ENCODE data around the gene CTDNEP1.

DNA sequence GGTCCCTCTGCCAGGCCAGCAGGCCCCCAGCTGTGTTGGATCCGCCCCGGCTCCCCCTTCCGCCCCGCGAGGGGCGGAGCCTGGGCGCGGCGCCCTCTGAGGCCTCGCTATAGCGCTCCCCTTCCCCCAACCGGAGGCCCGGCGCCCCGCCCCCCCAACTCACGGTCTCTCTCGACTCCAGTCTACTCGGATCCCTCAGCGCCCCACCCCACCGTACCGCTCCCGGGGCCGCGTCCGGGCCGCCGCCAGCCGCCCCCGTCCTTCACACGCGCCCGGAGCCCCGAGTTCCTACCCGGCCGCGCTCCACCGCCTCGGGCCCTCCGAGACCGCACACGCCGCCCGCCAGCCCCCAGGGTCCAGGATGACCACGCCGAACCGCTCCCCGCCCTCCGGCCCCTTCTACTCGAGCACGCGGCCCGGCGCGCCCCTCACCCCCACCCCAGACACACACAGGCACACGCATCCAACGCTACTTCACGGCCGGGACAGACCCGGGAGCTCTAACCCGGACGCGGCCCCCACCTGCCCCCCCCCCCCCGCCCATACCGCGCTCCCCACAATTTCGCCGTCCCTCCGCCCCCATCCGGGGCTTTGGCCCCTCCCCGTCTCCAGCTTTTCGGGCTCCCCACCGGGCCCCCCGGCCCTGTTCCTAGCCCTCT, 13.6 kb downstream of the CTDNEP1 start:
- TF ChIP-seq CTCF (optimal IDR thresholded peaks at IDR 0.05 in 1 of 3, IDR thresholded peaks at IDR 0.05 in 1 of 3, conservative IDR thresholded peaks at IDR 0.05 in 1 of 3; ENCODE audit: extremely low read depth in 1 of 3, insufficient read depth in 2 of 3, low read length in 3 of 3) (no peak), EZH2 (IDR thresholded peaks at IDR 0.05; ENCODE audit: low read length) (no peak)

All from keratinocyte (primary cell).